ENCODE data around the gene IGSF9. TPM values are rescaled to one million over a fixed set of nuclear protein-coding genes. Genes with fewer than 3 reads are reported as not detected.

The IGSF9 gene
- total RNA-seq, 1 donor from 2014 or later, result 2.0 TPM

DNA sequence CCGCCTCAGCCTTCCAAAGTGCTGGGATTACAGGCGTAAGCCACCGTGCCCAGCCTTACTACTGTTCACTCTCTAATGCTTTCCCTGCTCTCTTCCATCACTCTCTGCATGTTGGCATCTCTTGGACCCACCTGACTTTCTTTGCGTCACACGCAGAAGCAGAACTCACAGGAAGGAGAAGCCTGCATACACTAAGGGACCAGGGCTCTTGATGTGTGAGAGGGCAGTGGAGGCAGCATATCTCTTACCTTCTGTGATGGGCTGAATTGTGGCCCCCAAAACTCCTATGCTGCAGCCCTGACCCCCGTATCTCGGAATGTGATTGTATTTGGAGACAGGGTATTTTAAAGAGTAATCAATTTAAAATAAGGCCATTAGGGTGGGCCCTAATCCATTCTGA, 35.4 kb upstream of the IGSF9 start:
- DNase-seq, result no peak
- Histone ChIP-seq H3K27me3 (ENCODE audit: low read depth) (no peaks in the 10 kb centered on the region), H3K27ac (no peak overlapping the region), H3K36me3 (no peaks in the 10 kb centered on the region), H3K4me1 (no peaks in the 10 kb centered on the region), H3K4me3 (no peak overlapping the region), H3K9me3 (no peaks in the 10 kb centered on the region)
- ATAC-seq, result no peak
- intact Hi-C loops (cut with DNase I), result no loop called here
- TF ChIP-seq, protein P1, sequence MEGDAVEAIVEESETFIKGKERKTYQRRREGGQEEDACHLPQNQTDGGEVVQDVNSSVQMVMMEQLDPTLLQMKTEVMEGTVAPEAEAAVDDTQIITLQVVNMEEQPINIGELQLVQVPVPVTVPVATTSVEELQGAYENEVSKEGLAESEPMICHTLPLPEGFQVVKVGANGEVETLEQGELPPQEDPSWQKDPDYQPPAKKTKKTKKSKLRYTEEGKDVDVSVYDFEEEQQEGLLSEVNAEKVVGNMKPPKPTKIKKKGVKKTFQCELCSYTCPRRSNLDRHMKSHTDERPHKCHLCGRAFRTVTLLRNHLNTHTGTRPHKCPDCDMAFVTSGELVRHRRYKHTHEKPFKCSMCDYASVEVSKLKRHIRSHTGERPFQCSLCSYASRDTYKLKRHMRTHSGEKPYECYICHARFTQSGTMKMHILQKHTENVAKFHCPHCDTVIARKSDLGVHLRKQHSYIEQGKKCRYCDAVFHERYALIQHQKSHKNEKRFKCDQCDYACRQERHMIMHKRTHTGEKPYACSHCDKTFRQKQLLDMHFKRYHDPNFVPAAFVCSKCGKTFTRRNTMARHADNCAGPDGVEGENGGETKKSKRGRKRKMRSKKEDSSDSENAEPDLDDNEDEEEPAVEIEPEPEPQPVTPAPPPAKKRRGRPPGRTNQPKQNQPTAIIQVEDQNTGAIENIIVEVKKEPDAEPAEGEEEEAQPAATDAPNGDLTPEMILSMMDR (IDR thresholded peaks at IDR 0.05), result no peak

DNA sequence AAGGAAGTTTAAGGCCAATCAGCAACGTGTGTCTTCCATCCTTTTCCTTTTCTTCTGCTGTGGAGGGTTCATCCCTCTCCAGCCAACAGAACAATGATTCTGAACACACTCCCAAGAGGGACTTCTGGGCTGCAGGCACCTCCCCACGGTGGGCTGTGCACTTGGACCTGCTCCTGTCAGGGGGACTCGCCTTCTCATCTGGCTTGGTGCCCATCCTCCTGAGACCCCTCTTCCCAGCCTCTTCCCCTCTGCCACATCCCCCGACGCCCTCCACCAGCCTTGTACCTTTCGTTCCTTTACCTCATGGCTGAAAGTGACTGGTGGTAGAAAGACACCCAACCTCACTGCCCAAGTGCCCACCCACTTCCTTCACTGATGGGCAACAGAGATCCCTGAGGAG, 34.7 kb upstream of the IGSF9 start:
- Histone ChIP-seq H3K27ac (no peak overlapping the region), H3K4me1 (no peaks in the 10 kb centered on the region), H3K9me3 (no peaks in the 10 kb centered on the region), H3K36me3 (no peaks in the 10 kb centered on the region), H3K27me3 (ENCODE audit: low read depth) (no peaks in the 10 kb centered on the region), H3K4me3 (no peak overlapping the region)
- ATAC-seq (no peak), DNase-seq (no peak)
- TF ChIP-seq, protein P1 (IDR thresholded peaks at IDR 0.05), result no peak
- intact Hi-C loops (cut with DNase I), result no loop called here

DNA sequence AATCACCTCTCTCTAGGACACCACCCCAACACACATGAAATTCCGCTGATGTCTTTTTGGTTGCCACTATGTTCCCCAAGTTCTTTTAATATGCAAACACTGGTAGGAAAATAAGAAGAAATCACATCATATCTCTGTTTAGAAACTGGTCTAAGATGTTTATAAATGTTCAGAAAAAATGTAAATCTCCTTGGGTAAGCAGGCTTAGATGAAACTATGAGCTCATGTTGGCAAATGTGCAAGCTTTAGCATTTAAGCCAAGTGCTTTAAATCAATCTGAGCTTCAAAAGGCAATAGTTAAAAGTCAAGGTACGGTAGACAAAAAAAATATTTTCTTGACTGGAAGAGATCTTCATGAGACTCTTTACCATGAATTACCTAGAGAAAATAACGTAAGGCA, 33.8 kb upstream of the IGSF9 start:
- no peaks in the 10 kb centered on the region for H3K4me1 ChIP-seq
- no peak overlapping the region for H3K4me3 ChIP-seq
- TF ChIP-seq, protein P1 (IDR thresholded peaks at IDR 0.05), result no peak
- H3K9me3 ChIP-seq, result no peaks in the 10 kb centered on the region
- H3K27ac ChIP-seq, result no peak overlapping the region
- ATAC-seq (no peak), DNase-seq (no peak)
- H3K36me3 ChIP-seq, result no peaks in the 10 kb centered on the region
- H3K27me3 ChIP-seq (ENCODE audit: low read depth), result no peaks in the 10 kb centered on the region
- intact Hi-C loops (cut with DNase I), result no loop called here

DNA sequence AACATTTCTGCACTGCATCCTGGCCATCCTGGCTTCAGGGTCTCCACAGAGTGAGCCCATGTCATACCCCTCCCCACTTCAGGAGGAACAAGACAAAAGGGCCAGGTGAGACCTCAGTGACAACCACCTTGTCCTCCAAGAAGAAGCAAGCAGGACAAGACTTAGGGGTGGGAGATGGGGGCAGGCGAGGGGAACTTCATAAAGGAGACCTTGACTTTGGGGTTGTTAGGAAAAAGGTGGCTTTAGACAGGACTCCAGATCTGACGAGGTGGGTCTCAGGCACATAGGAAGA, 32.6 kb upstream of the IGSF9 start:
- no peaks in the 10 kb centered on the region for H3K27me3 ChIP-seq (ENCODE audit: low read depth)

DNA sequence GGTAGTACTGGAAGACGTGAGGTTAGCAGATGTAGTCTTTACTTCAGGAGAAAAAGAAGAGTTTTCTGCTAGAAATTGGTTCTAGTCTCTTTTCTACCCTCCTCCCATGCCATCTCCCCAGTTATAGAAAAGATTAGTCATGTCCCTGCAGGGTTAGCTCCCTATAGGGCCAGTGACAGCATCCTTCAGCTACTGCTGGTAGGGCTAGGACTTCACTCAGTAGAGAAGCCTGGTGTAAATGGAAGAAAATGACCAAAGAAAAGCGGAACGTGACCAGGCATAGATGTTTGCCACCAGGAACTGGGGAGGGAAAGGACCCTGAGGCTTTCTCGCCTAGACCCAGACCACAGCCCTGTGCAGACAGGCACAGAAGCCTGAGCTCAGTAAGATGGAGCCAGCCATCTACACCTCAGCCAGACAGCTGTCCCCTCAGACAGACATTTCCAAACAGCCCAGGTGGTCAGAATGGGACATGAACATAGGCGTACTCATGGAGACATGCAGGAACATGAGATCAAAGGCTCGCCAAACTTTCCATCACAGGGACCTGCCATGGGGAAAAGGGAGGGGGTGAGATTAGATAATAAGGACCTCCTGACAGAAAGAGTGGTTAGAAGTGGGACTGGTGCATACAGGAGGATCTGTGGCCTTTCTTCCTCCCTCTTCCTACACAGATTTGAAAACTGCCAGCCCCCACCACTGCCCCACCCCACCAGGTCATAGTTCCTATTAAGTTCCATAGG, 32.1 kb upstream of the IGSF9 start:
- no peaks in the 10 kb centered on the region for H3K27me3 ChIP-seq (ENCODE audit: low read depth)
- TF ChIP-seq, protein P1 (IDR thresholded peaks at IDR 0.05), result no peak
- no peak overlapping the region for H3K27ac ChIP-seq
- H3K4me3 ChIP-seq, result no peak overlapping the region
- intact Hi-C loops (cut with DNase I), result no loop called here
- no peaks in the 10 kb centered on the region for H3K4me1 ChIP-seq
- ATAC-seq, result no peak
- no peaks in the 10 kb centered on the region for H3K36me3 ChIP-seq
- no peaks in the 10 kb centered on the region for H3K9me3 ChIP-seq
- DNase-seq, result no peak

More for the DNA sequence above, 32.6 kb upstream of the IGSF9 start:
- intact Hi-C loops (cut with DNase I), result no loop called here
- Histone ChIP-seq H3K4me3 (no peak overlapping the region), H3K27ac (no peak overlapping the region), H3K4me1 (no peaks in the 10 kb centered on the region), H3K9me3 (no peaks in the 10 kb centered on the region), H3K36me3 (no peaks in the 10 kb centered on the region)
- ATAC-seq, result no peak
- TF ChIP-seq, protein P1 (IDR thresholded peaks at IDR 0.05), result no peak
- DNase-seq, result no peak

Data from lower lobe of right lung (tissue), 2 donors.